Measurements from ENCODE around the gene SLC35B4.

Gene SLC35B4

DNA sequence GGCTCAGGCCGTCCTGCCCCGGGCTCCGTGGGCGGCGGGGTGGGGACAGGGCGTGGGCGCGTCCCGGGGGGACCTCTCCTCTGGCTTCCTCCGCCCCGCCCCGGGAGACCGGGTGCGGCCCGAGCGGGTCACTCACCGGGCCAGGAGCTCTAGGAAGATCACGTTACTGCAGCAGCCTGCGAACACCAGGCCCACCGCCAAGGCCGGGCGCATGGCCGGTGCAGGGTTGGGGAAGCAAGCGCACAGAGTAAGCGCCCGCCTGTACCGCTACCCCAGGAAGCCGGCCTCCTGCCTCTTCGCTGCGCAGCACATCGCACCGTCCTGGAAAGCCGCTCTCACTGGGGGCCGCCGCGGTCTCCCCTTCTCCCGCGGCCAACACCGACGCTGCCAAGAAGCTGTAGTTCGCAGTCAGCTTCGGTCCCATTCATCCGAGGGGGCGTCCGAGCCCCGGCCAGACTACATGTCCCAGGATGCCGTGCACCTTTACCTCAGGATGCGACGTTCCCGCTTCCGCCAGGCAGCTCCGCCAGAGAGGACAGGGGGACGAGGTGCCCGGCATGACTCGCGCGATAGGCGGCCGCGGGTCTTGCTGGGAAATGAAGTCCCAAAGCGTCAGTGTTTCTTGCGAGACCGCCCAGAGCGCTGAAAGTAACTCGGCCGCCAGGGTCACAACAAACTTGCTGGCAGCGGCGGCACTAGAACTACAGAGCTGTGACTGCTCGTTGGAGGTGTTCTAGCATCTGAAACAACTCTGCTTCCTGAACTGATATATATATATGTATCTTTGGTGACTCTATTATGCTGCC, at the start of gene SLC35B4:
TSS of gene SLC35B4 (minus strand) at position 392 of the 806 bp plus-strand sequence. CDS start at position 213, 179 bp downstream.
- intact Hi-C loops (cut with DNase I) = no loop called here
- peak; percentile 96 to 99 (median 99) for DNase-seq

DNA sequence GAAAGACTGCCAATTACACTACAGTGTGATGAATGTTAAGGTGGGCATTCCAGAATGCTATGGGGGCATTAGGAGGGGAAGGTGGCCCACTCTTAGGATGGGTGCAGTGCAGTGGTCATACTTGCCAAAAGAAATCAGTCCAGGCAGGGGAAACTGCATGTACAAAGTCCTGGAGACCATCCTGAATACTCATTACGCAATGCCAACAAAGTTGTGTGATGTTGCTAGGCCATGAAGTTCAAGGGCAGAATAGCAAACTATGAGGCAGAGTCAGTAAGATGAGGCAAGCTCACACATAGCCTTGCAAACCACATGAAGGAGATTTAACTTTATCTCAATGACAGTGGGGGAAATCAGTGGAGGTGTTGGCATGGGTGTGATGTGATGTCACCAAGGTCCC, 49.8 kb upstream of the SLC35B4 start:
- intact Hi-C loops (cut with DNase I) = no loop called here
- no peak for DNase-seq

GRCh38 chr7:134365341-134366054, 48.8 kb upstream of the SLC35B4 start:
- DNase-seq = no peak

DNA sequence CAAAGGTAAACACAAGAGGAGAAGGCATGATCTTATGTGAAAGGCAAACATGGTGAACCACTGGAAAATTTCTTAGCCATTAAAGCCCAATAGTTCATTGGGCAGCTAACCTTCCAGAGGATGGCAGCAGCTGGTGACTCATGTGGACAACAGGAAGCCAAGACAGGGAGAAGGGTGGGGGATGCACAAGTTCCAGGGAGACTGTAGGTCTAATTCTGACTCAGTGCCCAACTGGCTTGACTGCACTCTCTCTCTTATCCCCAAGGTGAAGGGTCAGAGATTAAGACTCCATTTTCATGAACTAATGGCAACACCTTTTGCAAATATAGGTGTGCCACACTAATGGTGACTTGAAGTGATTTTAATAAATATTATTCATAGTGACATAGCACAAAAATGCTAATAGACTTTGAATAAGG, 47.9 kb upstream of the SLC35B4 start:
- intact Hi-C loops (cut with DNase I) = no loop called here
- no peak for DNase-seq

More at GRCh38 chr7:134365341-134366054, 48.8 kb upstream of the SLC35B4 start:
- intact Hi-C loops (cut with DNase I) = no loop called here

DNA sequence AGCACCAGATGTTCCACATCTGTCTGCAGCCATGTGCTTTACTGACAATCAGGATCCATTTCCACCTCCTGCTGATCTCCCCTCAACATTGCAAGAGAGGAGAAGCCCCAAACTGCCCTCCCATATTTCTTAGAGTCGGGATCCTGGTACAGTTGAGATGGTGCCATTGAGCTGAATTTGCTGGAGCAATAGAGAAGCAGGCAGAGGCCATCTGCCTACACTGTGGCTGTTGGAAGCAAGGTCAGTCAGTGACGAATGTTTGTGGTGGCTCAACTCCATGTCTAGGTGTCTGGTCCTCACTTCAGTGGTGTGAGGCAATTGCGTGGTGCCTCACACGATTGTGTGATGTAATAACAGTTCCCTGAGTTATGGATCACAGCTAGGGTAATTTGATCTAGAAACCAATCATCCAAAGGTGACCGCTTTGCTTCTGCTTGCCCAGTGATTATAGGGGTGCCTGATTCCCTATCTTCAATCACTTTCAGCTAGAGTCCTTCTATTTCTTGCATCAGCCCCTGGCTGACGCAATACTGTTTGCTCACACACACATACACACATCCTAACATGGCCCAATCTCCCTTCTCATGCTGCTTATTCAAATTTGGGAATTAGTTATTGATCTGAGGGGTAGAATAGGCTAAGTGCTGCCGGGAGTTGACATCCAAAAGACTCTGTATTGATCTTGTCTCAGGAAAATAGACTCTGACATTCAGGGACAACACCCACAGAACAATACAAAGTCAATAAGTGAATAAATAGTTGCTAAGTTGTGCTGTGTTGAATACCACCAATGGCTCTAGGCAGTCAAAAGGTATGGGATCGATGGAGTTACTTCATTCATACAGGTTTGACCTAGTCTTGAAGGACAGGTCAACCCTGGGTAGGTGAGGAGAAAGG, 46.1 kb upstream of the SLC35B4 start:
- intact Hi-C loops (cut with DNase I) = no loop called here
- DNase-seq = no peak

- DNase-seq = no peak
These were observed 43.2 kb upstream of the SLC35B4 start for GRCh38 chr7:134359787-134360432.

GRCh38 chr7:134357486-134357885, 40.8 kb upstream of the SLC35B4 start:
- intact Hi-C loops (cut with DNase I) = no loop called here
- DNase-seq = no peak

More at GRCh38 chr7:134359787-134360432, 43.2 kb upstream of the SLC35B4 start:
- intact Hi-C loops (cut with DNase I) = no loop called here

GRCh38 chr7:134356421-134356936, 39.7 kb upstream of the SLC35B4 start:
- no peak for DNase-seq
- intact Hi-C loops (cut with DNase I) = no loop called here

DNA sequence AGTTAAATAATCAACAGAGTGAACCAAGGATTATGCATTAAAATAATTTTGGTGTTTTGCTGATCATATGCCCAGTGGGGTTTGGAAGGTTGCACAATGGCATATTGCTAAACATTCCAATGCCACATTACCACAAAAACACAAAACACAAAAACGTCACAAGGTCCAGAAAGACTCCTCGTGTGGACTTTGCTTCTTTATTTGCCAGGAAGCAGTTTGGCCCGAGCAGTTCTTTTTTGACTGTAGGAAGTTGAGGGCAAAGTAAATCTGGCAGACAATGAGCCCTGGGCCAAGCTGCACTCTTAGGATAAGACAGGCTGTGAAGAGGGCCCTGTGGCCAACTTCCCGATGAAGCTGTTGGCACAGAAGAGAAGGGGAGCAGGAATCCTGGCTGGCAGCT, 39.2 kb upstream of the SLC35B4 start:
- intact Hi-C loops (cut with DNase I) = no loop called here
- DNase-seq = peak in 3 of 42 donors; percentile 8 to 37 (median 23)

- intact Hi-C loops (cut with DNase I) = no loop called here
These were observed 38.3 kb upstream of the SLC35B4 start for GRCh38 chr7:134355004-134355525.

GRCh38 chr7:134353411-134353810, 36.7 kb upstream of the SLC35B4 start:
- DNase-seq = no peak
- intact Hi-C loops (cut with DNase I) = no loop called here

More at GRCh38 chr7:134355004-134355525, 38.3 kb upstream of the SLC35B4 start:
- DNase-seq = no peak

DNA sequence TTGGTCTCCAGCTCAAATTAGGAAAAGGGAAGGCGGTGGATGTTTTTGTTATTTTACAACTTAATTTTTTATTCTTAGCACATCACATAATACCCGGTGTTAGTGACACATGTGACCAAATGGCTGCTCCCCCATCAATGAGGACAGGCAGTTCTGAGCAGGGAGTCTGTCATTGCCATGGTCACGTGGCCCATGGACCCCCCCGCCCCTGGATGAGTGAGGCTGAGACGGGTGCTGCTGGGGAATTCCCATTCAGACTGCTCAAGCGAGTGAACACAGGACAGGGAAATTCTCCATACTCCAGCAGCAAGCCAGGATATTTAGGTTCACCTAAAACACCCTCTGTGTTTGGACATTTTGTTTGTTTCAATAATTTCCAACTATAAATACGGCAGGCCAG, 34.7 kb upstream of the SLC35B4 start:
- DNase-seq = peak in 30 of 42 donors; percentile 8 to 95 (median 74)
- intact Hi-C loops (cut with DNase I) = no loop called here

DNA sequence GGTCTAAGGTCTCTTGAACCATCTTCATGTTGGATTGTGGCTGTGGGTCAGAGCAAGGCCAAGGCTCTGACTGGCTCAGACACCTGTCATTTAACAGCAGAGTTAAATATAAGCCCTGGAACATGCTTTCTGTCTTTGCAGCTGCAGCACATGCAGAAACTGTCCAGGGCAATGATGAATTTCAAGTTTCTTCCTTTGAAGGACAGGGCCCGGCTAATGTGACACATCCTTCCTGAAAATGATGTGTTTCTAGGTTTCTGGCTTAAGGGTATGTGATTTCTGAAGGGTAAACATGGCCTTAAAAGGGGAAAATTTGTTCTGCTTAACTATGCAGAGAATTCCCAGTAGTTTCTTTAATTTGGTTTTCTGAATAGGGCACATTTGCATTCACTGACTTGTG, 34.0 kb upstream of the SLC35B4 start:
- intact Hi-C loops (cut with DNase I) = no loop called here
- DNase-seq = no peak

- no peak for DNase-seq
- intact Hi-C loops (cut with DNase I) = no loop called here
These were observed 30.8 kb upstream of the SLC35B4 start for GRCh38 chr7:134347567-134347966.

DNA sequence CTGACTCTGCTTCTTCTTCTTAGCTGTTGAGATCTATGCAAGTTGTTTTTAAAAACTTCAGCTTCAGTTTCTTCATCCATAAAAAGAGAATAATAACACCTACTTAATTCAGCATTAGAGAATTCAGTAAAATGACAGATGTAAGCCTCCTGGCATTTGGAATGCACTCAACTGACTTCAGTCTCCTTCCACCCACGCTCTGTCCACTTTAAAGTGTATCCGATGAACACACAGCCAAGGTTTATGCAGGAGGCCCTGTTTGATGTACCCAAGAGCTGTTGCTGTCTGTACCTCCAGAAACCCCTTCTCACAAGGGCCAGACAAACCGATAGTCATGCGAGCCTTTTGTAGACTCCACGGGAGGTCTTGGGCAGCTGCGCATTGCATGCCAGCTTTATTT, 27.1 kb upstream of the SLC35B4 start:
- DNase-seq = no peak
- intact Hi-C loops (cut with DNase I) = no loop called here

GRCh38 chr7:134343136-134343535, 26.4 kb upstream of the SLC35B4 start:
- intact Hi-C loops (cut with DNase I) = no loop called here
- DNase-seq = no peak

DNA sequence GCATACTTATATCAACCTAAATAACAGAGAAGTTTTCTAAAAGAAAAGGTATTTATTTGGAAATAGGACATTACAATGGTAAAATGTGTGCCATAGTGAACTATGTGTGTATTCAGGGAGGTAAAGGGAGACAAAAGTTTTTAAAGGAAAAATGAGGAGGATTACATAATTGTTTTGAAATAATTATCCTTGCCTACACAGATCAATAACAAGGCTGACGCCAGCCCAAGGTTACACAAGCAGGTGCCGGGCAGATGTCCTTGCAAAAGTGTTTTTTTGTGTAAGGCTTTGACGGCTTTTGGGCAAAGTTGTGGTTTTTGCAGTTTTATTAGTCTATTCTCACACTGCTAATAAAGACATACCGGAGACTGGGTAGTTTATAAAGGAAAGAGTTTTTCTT, 22.7 kb upstream of the SLC35B4 start:
- intact Hi-C loops (cut with DNase I) = no loop called here
- DNase-seq = no peak

GRCh38 chr7:134337980-134338379, 21.2 kb upstream of the SLC35B4 start:
- intact Hi-C loops (cut with DNase I) = no loop called here
- DNase-seq = no peak
